ENCODE measurements around the gene ANO2. TPM values are rescaled to one million over a fixed set of nuclear protein-coding genes. Genes with fewer than 3 reads are reported as not detected.

Gene ANO2
- total RNA-seq, 1 experiment from 2014 or later = not detected

DNA sequence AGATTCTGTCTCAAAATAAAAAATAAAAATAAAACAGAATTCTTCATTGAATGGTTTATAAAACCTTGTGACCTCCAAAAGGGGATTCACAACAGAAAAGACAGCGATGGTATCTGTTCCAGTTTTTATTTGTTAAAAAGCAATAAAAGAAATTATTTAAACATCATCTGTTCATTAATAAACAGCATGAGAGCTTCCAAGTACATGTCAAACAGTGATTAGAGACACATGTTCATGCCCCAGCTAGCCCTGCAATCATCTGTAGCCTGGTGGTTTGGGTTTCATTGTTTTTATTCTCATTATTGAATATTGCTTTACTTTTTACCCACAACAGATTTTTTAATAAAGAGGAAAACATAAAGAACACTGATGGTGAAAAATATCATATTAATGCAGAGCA, 173.3 kb downstream of the ANO2 start:
- ChIA-PET POLR2A (ENCODE audit: unreplicated experiment) (no interaction called here), CTCF (no interaction called here)
- Histone ChIP-seq H3K4me1 (ENCODE audit: insufficient read depth, low read length) (no peaks in the 10 kb centered on the region), H3K4me2 (ENCODE audit: low read length) (no peak overlapping the region), H3K9ac (ENCODE audit: low read length) (no peak overlapping the region), H3K36me3 (ENCODE audit: low read depth, low read length) (no peaks in the 10 kb centered on the region), H3K79me2 (ENCODE audit: low read length) (no peaks in the 10 kb centered on the region), H3K27me3 (ENCODE audit: low read length) (no peaks in the 10 kb centered on the region), H3K27ac (ENCODE audit: low read length) (no peak overlapping the region), H3K4me3 (ENCODE audit: low read length) (no peak overlapping the region), H3F3A (ENCODE audit: low read length, unreplicated experiment) (no peaks in the 10 kb centered on the region), H2AFZ (ENCODE audit: low read length) (no peak overlapping the region), H3K9me2 (replicated peaks; ENCODE audit: low read length) (no peaks in the 10 kb centered on the region), H3K9me3 (ENCODE audit: low read length) (no peaks in the 10 kb centered on the region), H4K20me1 (ENCODE audit: low read length) (no peaks in the 10 kb centered on the region)
- intact Hi-C loops (cut with micrococcal nuclease) = no loop called here
- TF ChIP-seq EZH2phosphoT487 (IDR thresholded peaks at IDR 0.05; ENCODE audit: borderline replicate concordance, low read length) (no peak), EZH2 (IDR thresholded peaks at IDR 0.05; ENCODE audit: low read length, unreplicated experiment) (no peak)
- TF ChIP-seq, protein P1, sequence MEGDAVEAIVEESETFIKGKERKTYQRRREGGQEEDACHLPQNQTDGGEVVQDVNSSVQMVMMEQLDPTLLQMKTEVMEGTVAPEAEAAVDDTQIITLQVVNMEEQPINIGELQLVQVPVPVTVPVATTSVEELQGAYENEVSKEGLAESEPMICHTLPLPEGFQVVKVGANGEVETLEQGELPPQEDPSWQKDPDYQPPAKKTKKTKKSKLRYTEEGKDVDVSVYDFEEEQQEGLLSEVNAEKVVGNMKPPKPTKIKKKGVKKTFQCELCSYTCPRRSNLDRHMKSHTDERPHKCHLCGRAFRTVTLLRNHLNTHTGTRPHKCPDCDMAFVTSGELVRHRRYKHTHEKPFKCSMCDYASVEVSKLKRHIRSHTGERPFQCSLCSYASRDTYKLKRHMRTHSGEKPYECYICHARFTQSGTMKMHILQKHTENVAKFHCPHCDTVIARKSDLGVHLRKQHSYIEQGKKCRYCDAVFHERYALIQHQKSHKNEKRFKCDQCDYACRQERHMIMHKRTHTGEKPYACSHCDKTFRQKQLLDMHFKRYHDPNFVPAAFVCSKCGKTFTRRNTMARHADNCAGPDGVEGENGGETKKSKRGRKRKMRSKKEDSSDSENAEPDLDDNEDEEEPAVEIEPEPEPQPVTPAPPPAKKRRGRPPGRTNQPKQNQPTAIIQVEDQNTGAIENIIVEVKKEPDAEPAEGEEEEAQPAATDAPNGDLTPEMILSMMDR (conservative IDR thresholded peaks at IDR 0.05; ENCODE audit: low read depth, low read length) = no peak
- ATAC-seq (no peak), DNase-seq (no peak)
- no TSS peak for BruUV-seq (replicated peaks)

DNA sequence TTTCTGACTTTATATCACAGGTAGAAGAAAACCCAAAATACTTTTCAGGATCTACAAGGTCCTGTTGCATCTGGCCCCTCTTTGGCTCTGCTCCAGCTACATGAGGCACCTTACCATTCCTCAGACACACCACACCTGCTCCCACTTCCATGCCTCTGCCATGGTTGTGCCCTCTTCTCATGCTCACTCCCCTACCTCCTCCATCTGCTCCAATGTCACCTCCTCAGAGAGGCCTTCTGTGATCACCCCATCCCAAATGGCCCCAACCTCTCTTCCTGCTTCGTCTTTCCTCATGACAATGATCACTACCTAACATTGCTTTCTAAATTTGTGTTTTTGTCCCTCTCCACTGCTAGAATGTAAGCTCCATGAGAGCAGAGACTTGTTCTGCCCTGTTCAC, 174.3 kb downstream of the ANO2 start:
- POLR2A ChIA-PET (ENCODE audit: unreplicated experiment) = no interaction called here
- BruUV-seq (replicated peaks) = no TSS peak
- TF ChIP-seq EZH2phosphoT487 (IDR thresholded peaks at IDR 0.05; ENCODE audit: borderline replicate concordance, low read length) (no peak), EZH2 (IDR thresholded peaks at IDR 0.05; ENCODE audit: low read length, unreplicated experiment) (no peak)
- TF ChIP-seq, protein P1 (conservative IDR thresholded peaks at IDR 0.05; ENCODE audit: low read depth, low read length) = no peak
- no peaks in the 10 kb centered on the region for H4K20me1 ChIP-seq (ENCODE audit: low read length)
- H3K4me3 ChIP-seq (ENCODE audit: low read length) = no peak overlapping the region
- no peak overlapping the region for H3K9ac ChIP-seq (ENCODE audit: low read length)
- no peaks in the 10 kb centered on the region for H3K36me3 ChIP-seq (ENCODE audit: low read depth, low read length)
- no peaks in the 10 kb centered on the region for H3K27me3 ChIP-seq (ENCODE audit: low read length)
- H3F3A ChIP-seq (ENCODE audit: low read length, unreplicated experiment) = no peaks in the 10 kb centered on the region
- no peak overlapping the region for H3K27ac ChIP-seq (ENCODE audit: low read length)
- no peaks in the 10 kb centered on the region for H3K79me2 ChIP-seq (ENCODE audit: low read length)
- CTCF ChIA-PET = no interaction called here
- H3K9me2 ChIP-seq (replicated peaks; ENCODE audit: low read length) = no peaks in the 10 kb centered on the region
- no peak overlapping the region for H3K4me2 ChIP-seq (ENCODE audit: low read length)
- DNase-seq (no peak), ATAC-seq (no peak)
- no peaks in the 10 kb centered on the region for H3K9me3 ChIP-seq (ENCODE audit: low read length)
- H2AFZ ChIP-seq (ENCODE audit: low read length) = no peak overlapping the region
- intact Hi-C loops (cut with micrococcal nuclease) = no loop called here
- H3K4me1 ChIP-seq (ENCODE audit: insufficient read depth, low read length) = no peaks in the 10 kb centered on the region

DNA sequence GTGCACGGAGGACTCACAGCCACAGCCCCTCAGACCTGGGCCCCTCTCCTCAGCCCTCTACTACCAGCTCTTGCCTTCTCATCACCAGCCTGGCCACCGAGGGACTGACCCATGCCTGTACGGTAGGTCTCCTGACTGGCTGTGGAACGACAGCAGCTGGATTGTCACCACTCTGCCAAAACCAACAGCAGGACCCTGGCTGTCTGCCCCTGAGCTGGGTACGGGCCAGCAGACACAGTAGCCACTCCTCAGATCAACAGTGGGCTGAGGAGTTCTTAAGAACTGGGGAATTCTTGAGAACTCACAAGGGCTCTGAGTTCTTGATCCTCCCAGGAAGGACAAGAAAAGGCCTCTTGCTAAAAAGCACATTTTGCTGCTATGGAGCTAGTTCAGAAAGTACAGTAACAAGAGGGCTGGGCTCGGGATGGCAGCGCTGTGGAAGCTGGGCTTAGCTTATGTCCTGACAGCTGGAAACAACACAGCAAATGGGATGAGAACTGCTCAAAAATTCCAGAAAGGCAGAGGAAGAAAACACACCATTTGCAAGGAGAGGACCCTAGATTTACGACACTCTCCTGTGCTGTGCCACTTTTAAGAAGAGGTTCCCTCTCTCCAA, 176.4 kb downstream of the ANO2 start:
- Histone ChIP-seq H3K4me2 (ENCODE audit: low read length) (no peak overlapping the region), H3K9me2 (replicated peaks; ENCODE audit: low read length) (no peaks in the 10 kb centered on the region), H3K4me3 (ENCODE audit: low read length) (no peak overlapping the region), H2AFZ (ENCODE audit: low read length) (no peak overlapping the region), H3K4me1 (ENCODE audit: insufficient read depth, low read length) (no peaks in the 10 kb centered on the region), H3K27ac (ENCODE audit: low read length) (no peak overlapping the region), H3K36me3 (ENCODE audit: low read depth, low read length) (no peaks in the 10 kb centered on the region), H3F3A (ENCODE audit: low read length, unreplicated experiment) (no peaks in the 10 kb centered on the region), H4K20me1 (ENCODE audit: low read length) (no peaks in the 10 kb centered on the region), H3K27me3 (ENCODE audit: low read length) (no peaks in the 10 kb centered on the region), H3K79me2 (ENCODE audit: low read length) (no peaks in the 10 kb centered on the region), H3K9ac (ENCODE audit: low read length) (no peak overlapping the region), H3K9me3 (ENCODE audit: low read length) (no peaks in the 10 kb centered on the region)
- TF ChIP-seq, protein P1 (conservative IDR thresholded peaks at IDR 0.05; ENCODE audit: low read depth, low read length) = no peak
- TF ChIP-seq EZH2phosphoT487 (IDR thresholded peaks at IDR 0.05; ENCODE audit: borderline replicate concordance, low read length) = no peak
- no peak for TF ChIP-seq EZH2 (IDR thresholded peaks at IDR 0.05; ENCODE audit: low read length, unreplicated experiment)
- ATAC-seq (no peak), DNase-seq (no peak)
- intact Hi-C loops (cut with micrococcal nuclease) = no loop called here
- no TSS peak for BruUV-seq (replicated peaks)
- ChIA-PET CTCF (no interaction called here), POLR2A (ENCODE audit: unreplicated experiment) (no interaction called here)
